AG04450 (cell line): ENCODE measurements around the gene NBEAL2. TPM values are rescaled to one million over a fixed set of nuclear protein-coding genes. Genes with fewer than 3 reads are reported as not detected.

Experiments
- CTCF ChIA-PET: fragments of 300-600, 350-600 bp; formaldehyde crosslinking; extraction: SDS; loops from one replicate; lab custom pipeline; 2022; ENCODE audit warnings: antibody characterized with exemption, inconsistent platforms; lab: Charles Lee
- POLR2A ChIA-PET: fragments of 350-600 bp; formaldehyde crosslinking; extraction: SDS; loops from one replicate; lab custom pipeline; 2021; ENCODE audit warnings: antibody characterized with exemption, inconsistent platforms; lab: Yijun Ruan, JAX
- DNase-seq: peaks from one replicate; pipeline ENCODE4 v3.0.0-alpha.2; 2011; ENCODE audit warnings: low read depth, low spot score
- H3K27ac ChIP-seq: one replicate; pipeline ENCODE4 v1.5.1; 2012; ENCODE audit warnings: low read depth, low read length, control low read depth
- H3K27me3 ChIP-seq: one replicate; pipeline ENCODE4 v1.6.0; 2012; ENCODE audit warnings: low read length; ENCODE audit not compliant: control insufficient read depth, insufficient read depth
- H3K4me3 ChIP-seq: 2 replicates; pipeline ENCODE4 v1.5.1; 2011; ENCODE audit warnings: mild to moderate bottlenecking, low read depth, low read length, control low read depth
- H3K9me3 ChIP-seq: 2 replicates; pipeline ENCODE4 v1.5.1; 2012; ENCODE audit warnings: low read length; ENCODE audit not compliant: control insufficient read depth, insufficient read depth
- CTCF ChIP-seq: IDR thresholded peaks from 2 replicates; pipeline ENCODE4 v1.5.1; 2011; ENCODE audit warnings: low read depth, low read length, control low read depth, inconsistent platforms
- polyA plus RNA-seq: library from polyadenylated mRNA; depleted of rRNA; stranded (reverse); fragments of >200 nt; gene quantifications from 2 replicates; pipeline ENCODE4 v1.2.3, GENCODE V29; 2011

Gene NBEAL2
- polyA plus RNA-seq, 1 experiment = 2.1 TPM

GRCh38 chr3:47016086-47016933 is 36.8 kb downstream of the NBEAL2 start:
- H3K27ac ChIP-seq = peak overlapping the region; percentile 67
- no peaks in the 10 kb centered on the region for H3K9me3 ChIP-seq
- ChIA-PET CTCF (interaction anchor here (0.6 kb wide), 1 partner anchor 13 kb away, joined by 4 read pairs; no protein-coding TSS in a partner anchor), POLR2A (interaction anchor here (0.5 kb wide), 1 partner anchor 155 kb away, joined by 7 read pairs; no protein-coding TSS in a partner anchor)
- H3K4me3 ChIP-seq = no peak overlapping the region
- DNase-seq = no peak
- no peak for TF ChIP-seq CTCF
- no peaks in the 10 kb centered on the region for H3K27me3 ChIP-seq

- ChIA-PET CTCF (interaction anchor here (0.6 kb wide), 1 partner anchor 12 kb away, joined by 4 read pairs; no protein-coding TSS in a partner anchor), POLR2A (interaction anchor here (0.5 kb wide), 1 partner anchor 154 kb away, joined by 7 read pairs; no protein-coding TSS in a partner anchor)
- TF ChIP-seq CTCF = no peak
- DNase-seq = peak; percentile 38
- Histone ChIP-seq H3K4me3 (no peak overlapping the region), H3K27ac (peak overlapping the region; percentile 67), H3K9me3 (no peaks in the 10 kb centered on the region), H3K27me3 (no peaks in the 10 kb centered on the region)
Measured at GRCh38 chr3:47016934-47017435, 37.5 kb downstream of the NBEAL2 start.

GRCh38 chr3:47017504-47018268 is 38.2 kb downstream of the NBEAL2 start:
- no peak for DNase-seq

GRCh38 chr3:47018269-47018611 is 38.8 kb downstream of the NBEAL2 start:
- Histone ChIP-seq H3K27ac (no peak overlapping the region), H3K4me3 (no peak overlapping the region), H3K9me3 (no peaks in the 10 kb centered on the region), H3K27me3 (no peaks in the 10 kb centered on the region)
- POLR2A ChIA-PET = no interaction called here
- DNase-seq = no peak
- CTCF ChIA-PET = interaction anchor here (0.8 to 1.0 kb wide), 2 partner anchors 145 to 306 kb away, joined by 3 read pairs; partner anchors contain the start of gene SETD2
- TF ChIP-seq CTCF = no peak

More at GRCh38 chr3:47017504-47018268, 38.2 kb downstream of the NBEAL2 start:
- Histone ChIP-seq H3K9me3 (no peaks in the 10 kb centered on the region), H3K27ac (peak overlapping the region; percentile 65), H3K4me3 (no peak overlapping the region), H3K27me3 (no peaks in the 10 kb centered on the region)
- TF ChIP-seq CTCF = no peak
- ChIA-PET POLR2A (no interaction called here), CTCF (interaction anchor here (0.8 kb wide), 1 partner anchor 146 kb away, joined by 3 read pairs; the partner anchor contains the start of gene SETD2)
